Measurements from ENCODE around the gene SYT2. TPM values are rescaled to one million over a fixed set of nuclear protein-coding genes. Genes with fewer than 3 reads are reported as not detected.

The SYT2 gene
- total and polyA plus RNA-seq, 2 of the 13 experiments (the other 11 are each of a cell fraction or from before 2014, with no cell fraction given) = not detected

DNA sequence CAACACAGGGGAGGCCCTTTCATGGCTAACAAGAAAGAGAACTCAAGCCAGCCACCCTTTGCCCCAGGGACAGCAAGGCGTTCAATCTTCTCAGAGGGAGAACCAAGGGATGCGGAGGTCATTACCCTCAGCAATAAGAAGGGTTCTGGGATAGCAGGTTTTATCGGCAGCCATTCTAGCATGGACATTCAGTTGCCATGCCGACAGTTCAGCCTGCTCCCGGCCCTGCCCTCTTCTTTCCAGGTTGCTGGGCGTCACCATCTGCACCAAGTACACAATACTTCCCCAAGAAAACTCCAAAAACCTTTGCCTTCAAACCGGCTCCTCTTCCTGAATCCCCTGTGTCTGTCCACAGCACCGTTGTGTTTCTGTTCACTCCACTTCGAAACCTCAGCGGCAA lies 47.1 kb downstream of the SYT2 start:
- Histone ChIP-seq H3K9me3 (ENCODE audit: low read length) (no peaks in the 10 kb centered on the region), H2AFZ (ENCODE audit: low read length) (no peak overlapping the region), H3K36me3 (replicated peaks in 1 of 2; ENCODE audit: control insufficient read depth in 1 of 2, insufficient read depth in 2 of 2, low read length in 2 of 2) (no peaks in the 10 kb centered on the region), H4K20me1 (ENCODE audit: insufficient read depth, low read length) (no peaks in the 10 kb centered on the region), H3K4me1 (ENCODE audit: insufficient read depth, low read length) (no peaks in the 10 kb centered on the region), H3K79me2 (ENCODE audit: insufficient read depth, low read length) (no peaks in the 10 kb centered on the region), H3K27ac (ENCODE audit: extremely low read length, insufficient read depth, low read length) (no peak overlapping the region), H3K27me3 (ENCODE audit: control insufficient read depth in 1 of 2, insufficient read depth in 2 of 2, low read length in 2 of 2) (peaks cover 6 to 21% of the 10 kb centered on the region in 2 experiments; a peak in 4 of 5 replicates), H3K4me2 (ENCODE audit: low read depth, low read length) (no peak overlapping the region), H3K9ac (ENCODE audit: insufficient read depth, low read depth, low read length) (no peak overlapping the region), H3K4me3 (replicated peaks in 1 of 3; ENCODE audit: insufficient read depth in 1 of 3, low read depth in 2 of 3, low read length in 3 of 3) (no peak overlapping the region)
- CTCF ChIA-PET (ENCODE audit: low intra/inter-chr PET ratio, low total read pairs) = no interaction called here
- no peak for TF ChIP-seq ELF1 (CRISPR knock-in tag; IDR thresholded peaks at IDR 0.05)
- TF ChIP-seq, protein P1, sequence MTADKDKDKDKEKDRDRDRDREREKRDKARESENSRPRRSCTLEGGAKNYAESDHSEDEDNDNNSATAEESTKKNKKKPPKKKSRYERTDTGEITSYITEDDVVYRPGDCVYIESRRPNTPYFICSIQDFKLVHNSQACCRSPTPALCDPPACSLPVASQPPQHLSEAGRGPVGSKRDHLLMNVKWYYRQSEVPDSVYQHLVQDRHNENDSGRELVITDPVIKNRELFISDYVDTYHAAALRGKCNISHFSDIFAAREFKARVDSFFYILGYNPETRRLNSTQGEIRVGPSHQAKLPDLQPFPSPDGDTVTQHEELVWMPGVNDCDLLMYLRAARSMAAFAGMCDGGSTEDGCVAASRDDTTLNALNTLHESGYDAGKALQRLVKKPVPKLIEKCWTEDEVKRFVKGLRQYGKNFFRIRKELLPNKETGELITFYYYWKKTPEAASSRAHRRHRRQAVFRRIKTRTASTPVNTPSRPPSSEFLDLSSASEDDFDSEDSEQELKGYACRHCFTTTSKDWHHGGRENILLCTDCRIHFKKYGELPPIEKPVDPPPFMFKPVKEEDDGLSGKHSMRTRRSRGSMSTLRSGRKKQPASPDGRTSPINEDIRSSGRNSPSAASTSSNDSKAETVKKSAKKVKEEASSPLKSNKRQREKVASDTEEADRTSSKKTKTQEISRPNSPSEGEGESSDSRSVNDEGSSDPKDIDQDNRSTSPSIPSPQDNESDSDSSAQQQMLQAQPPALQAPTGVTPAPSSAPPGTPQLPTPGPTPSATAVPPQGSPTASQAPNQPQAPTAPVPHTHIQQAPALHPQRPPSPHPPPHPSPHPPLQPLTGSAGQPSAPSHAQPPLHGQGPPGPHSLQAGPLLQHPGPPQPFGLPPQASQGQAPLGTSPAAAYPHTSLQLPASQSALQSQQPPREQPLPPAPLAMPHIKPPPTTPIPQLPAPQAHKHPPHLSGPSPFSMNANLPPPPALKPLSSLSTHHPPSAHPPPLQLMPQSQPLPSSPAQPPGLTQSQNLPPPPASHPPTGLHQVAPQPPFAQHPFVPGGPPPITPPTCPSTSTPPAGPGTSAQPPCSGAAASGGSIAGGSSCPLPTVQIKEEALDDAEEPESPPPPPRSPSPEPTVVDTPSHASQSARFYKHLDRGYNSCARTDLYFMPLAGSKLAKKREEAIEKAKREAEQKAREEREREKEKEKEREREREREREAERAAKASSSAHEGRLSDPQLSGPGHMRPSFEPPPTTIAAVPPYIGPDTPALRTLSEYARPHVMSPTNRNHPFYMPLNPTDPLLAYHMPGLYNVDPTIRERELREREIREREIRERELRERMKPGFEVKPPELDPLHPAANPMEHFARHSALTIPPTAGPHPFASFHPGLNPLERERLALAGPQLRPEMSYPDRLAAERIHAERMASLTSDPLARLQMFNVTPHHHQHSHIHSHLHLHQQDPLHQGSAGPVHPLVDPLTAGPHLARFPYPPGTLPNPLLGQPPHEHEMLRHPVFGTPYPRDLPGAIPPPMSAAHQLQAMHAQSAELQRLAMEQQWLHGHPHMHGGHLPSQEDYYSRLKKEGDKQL (CRISPR knock-in tag; IDR thresholded peaks at IDR 0.05; ENCODE audit: low read depth) = no peak
- TF ChIP-seq ZNF777 (CRISPR knock-in tag; IDR thresholded peaks at IDR 0.05) = no peak
- TF ChIP-seq SP1 (IDR thresholded peaks at IDR 0.05) = no peak
- TF ChIP-seq SP1 (CRISPR knock-in tag; IDR thresholded peaks at IDR 0.05) = no peak
- no peak for TF ChIP-seq RXRA (CRISPR knock-in tag; IDR thresholded peaks at IDR 0.05)
- DNase-seq (ENCODE audit: low spot score) (no peak), ATAC-seq (no peak), FAIRE-seq (no peak)
- POLR2A ChIA-PET = no interaction called here
- intact Hi-C loops (cut with micrococcal nuclease; ENCODE audit: unreplicated experiment) = no loop called here
- 8% methylated on average over 9 of the region's 10 CpGs for WGBS (ENCODE audit: low lambda C conversion rate)
- in situ Hi-C loops (cut with HindIII; ENCODE audit: extremely low pct_ligation_motif_present, low pct_unique_long_range_greater_than_20kb) = no loop called here
- no TSS peak for BruUV-seq (replicated peaks)
